SIG-M5 (cell line): ENCODE results near the gene ANKUB1.
"Not testable (repeated sequence)": the region's sequence is repeated elsewhere in the genome, so short reads cannot be mapped to it uniquely, and the experiment has no call there.

Experiments
- DNase-seq: peaks from one replicate; lab custom pipeline; 2025; lab: John Stamatoyannopoulos, UW

ANKUB1 gene

GRCh38 chr3:149792452-149793270 lies at the start of gene ANKUB1:
ANKUB1 (minus strand) TSS chr3:149792554; CDS start chr3:149792366, 188 bp downstream.
- no peak for DNase-seq

GRCh38 chr3:149839896-149840295 lies 47.5 kb upstream of the ANKUB1 start:
- DNase-seq: no peak

GRCh38 chr3:149839469-149839868 lies 47.1 kb upstream of the ANKUB1 start:
- DNase-seq: not testable (repeated sequence)

- DNase-seq: not testable (repeated sequence)
These were observed 46.1 kb upstream of the ANKUB1 start for GRCh38 chr3:149838491-149838890.

- DNase-seq: no peak
These were observed 40.9 kb upstream of the ANKUB1 start for GRCh38 chr3:149833241-149833640.

GRCh38 chr3:149832086-149832485 lies 39.7 kb upstream of the ANKUB1 start:
- DNase-seq: no peak

GRCh38 chr3:149831321-149831720 lies 39.0 kb upstream of the ANKUB1 start:
- no peak for DNase-seq

- DNase-seq: no peak
These were observed 38.5 kb upstream of the ANKUB1 start for GRCh38 chr3:149830902-149831301.

GRCh38 chr3:149829631-149830030 lies 37.3 kb upstream of the ANKUB1 start:
- not testable (repeated sequence) for DNase-seq

- DNase-seq: no peak
These were observed 36.0 kb upstream of the ANKUB1 start for GRCh38 chr3:149828390-149828789.

- DNase-seq: no peak
These were observed 34.3 kb upstream of the ANKUB1 start for GRCh38 chr3:149826636-149827035.

GRCh38 chr3:149820183-149820582 lies 27.8 kb upstream of the ANKUB1 start:
- no peak for DNase-seq

GRCh38 chr3:149819432-149819831 lies 27.1 kb upstream of the ANKUB1 start:
- DNase-seq: no peak

- peak; percentile 47 for DNase-seq
These were observed 24.6 kb upstream of the ANKUB1 start for GRCh38 chr3:149816986-149817385.

GRCh38 chr3:149816311-149816710 lies 24.0 kb upstream of the ANKUB1 start:
- DNase-seq: no peak

GRCh38 chr3:149815728-149816127 lies 23.4 kb upstream of the ANKUB1 start:
- DNase-seq: no peak

- peak; percentile 57 for DNase-seq
These were observed 23.0 kb upstream of the ANKUB1 start for GRCh38 chr3:149815321-149815720.

GRCh38 chr3:149813367-149814281 lies 21.3 kb upstream of the ANKUB1 start:
- no peak for DNase-seq

- DNase-seq: peak; percentile 22
These were observed 20.4 kb upstream of the ANKUB1 start, which contains the start of gene RNF13 for GRCh38 chr3:149812606-149813366. RNF13 (plus strand) TSS chr3:149813215; CDS start chr3:149846027, 32,812 bp downstream.

GRCh38 chr3:149812165-149812605 lies 19.8 kb upstream of the ANKUB1 start:
- no peak for DNase-seq

- DNase-seq: no peak
These were observed 18.5 kb upstream of the ANKUB1 start for GRCh38 chr3:149810846-149811245.

- no peak for DNase-seq
These were observed 17.3 kb upstream of the ANKUB1 start for GRCh38 chr3:149809699-149810098.
